Measurements from ENCODE around the gene STK32B.

GRCh38 chr4:5424211-5424610 lies 372.9 kb downstream of the STK32B start:
- TF ChIP-seq CTCF (tag by site-specific recombination; IDR thresholded peaks at IDR 0.05): no peak
- no peak for TF ChIP-seq ZNF274 (IDR thresholded peaks at IDR 0.05; ENCODE audit: low read length)
- no peak for TF ChIP-seq ZNF274 (tag by site-specific recombination; IDR thresholded peaks at IDR 0.05; ENCODE audit: borderline replicate concordance)
- TF ChIP-seq KLF9 (tag by site-specific recombination; IDR thresholded peaks at IDR 0.05; ENCODE audit: low read depth): no peak
- no peak for TF ChIP-seq ZNF24 (tag by site-specific recombination; IDR thresholded peaks at IDR 0.05)
- no peak for TF ChIP-seq ZNF548 (tag by site-specific recombination; IDR thresholded peaks at IDR 0.05)
- no peak for TF ChIP-seq TSHZ1 (tag by site-specific recombination; IDR thresholded peaks at IDR 0.05; ENCODE audit: borderline replicate concordance)
- TF ChIP-seq ZFP41 (tag by site-specific recombination; IDR thresholded peaks at IDR 0.05; ENCODE audit: borderline replicate concordance): no peak
- TF ChIP-seq PRDM4 (tag by site-specific recombination; IDR thresholded peaks at IDR 0.05): no peak
- TF ChIP-seq ZFP69B (tag by site-specific recombination; IDR thresholded peaks at IDR 0.05): no peak
- no peak for TF ChIP-seq ZNF391 (tag by site-specific recombination; IDR thresholded peaks at IDR 0.05; ENCODE audit: borderline replicate concordance, low read depth)
- TF ChIP-seq ZNF311 (tag by site-specific recombination; IDR thresholded peaks at IDR 0.05; ENCODE audit: borderline replicate concordance): no peak

Measured in HEK293 (cell line).